ENCODE measurements around the gene MRM2. TPM values are rescaled to one million over a fixed set of nuclear protein-coding genes. Genes with fewer than 3 reads are reported as not detected.

Gene MRM2
- total RNA-seq, 1 donor from 2014 or later = 19.1 TPM

GRCh38 chr7:2202901-2203765 lies 38.9 kb downstream of the MRM2 start:
- H3K36me3 Mint-ChIP-seq (ENCODE audit: low read depth, unreplicated experiment) = peaks cover 21% of the 10 kb centered on the region
- H3K4me1 Mint-ChIP-seq (ENCODE audit: unreplicated experiment) = no peaks in the 10 kb centered on the region
- no peak for DNase-seq (ENCODE audit: low spot score)
- no peak overlapping the region for H3K4me3 Mint-ChIP-seq (ENCODE audit: unreplicated experiment)
- no peak overlapping the region for H3K27ac Mint-ChIP-seq (ENCODE audit: unreplicated experiment)
- H3K9me3 Mint-ChIP-seq (ENCODE audit: unreplicated experiment) = no peaks in the 10 kb centered on the region
- peaks cover 5% of the 10 kb centered on the region for H3K27me3 Mint-ChIP-seq (ENCODE audit: unreplicated experiment)
- TF ChIP-seq, protein P1, sequence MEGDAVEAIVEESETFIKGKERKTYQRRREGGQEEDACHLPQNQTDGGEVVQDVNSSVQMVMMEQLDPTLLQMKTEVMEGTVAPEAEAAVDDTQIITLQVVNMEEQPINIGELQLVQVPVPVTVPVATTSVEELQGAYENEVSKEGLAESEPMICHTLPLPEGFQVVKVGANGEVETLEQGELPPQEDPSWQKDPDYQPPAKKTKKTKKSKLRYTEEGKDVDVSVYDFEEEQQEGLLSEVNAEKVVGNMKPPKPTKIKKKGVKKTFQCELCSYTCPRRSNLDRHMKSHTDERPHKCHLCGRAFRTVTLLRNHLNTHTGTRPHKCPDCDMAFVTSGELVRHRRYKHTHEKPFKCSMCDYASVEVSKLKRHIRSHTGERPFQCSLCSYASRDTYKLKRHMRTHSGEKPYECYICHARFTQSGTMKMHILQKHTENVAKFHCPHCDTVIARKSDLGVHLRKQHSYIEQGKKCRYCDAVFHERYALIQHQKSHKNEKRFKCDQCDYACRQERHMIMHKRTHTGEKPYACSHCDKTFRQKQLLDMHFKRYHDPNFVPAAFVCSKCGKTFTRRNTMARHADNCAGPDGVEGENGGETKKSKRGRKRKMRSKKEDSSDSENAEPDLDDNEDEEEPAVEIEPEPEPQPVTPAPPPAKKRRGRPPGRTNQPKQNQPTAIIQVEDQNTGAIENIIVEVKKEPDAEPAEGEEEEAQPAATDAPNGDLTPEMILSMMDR (IDR thresholded peaks at IDR 0.05; ENCODE audit: unreplicated experiment) = no peak

DNA sequence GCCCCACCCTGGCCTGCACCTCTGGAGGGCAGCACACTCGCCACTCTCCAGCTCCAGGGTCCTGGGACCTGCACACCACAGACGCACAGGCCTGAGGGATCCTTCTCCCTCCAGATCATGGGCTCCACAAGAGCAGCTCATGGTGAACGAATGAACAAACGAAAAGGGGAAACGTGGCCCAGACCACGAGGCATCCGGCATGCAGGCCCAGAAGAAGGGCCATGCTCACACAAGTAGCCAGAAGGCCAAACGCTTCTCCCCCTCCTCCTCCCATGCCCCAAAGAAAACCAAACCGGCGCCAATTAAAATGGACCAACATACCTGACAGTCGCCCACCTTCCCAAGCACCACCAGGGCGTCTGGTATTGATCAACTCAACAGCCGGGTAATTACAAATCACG lies 39.6 kb downstream of the MRM2 start:
- Mint-ChIP-seq H3K4me1 (ENCODE audit: unreplicated experiment) (no peaks in the 10 kb centered on the region), H3K4me3 (ENCODE audit: unreplicated experiment) (no peak overlapping the region), H3K36me3 (ENCODE audit: low read depth, unreplicated experiment) (peaks cover 18% of the 10 kb centered on the region), H3K27ac (ENCODE audit: unreplicated experiment) (no peak overlapping the region), H3K9me3 (ENCODE audit: unreplicated experiment) (no peaks in the 10 kb centered on the region), H3K27me3 (ENCODE audit: unreplicated experiment) (peaks cover 7% of the 10 kb centered on the region)
- DNase-seq (ENCODE audit: low spot score) = no peak
- TF ChIP-seq, protein P1 (IDR thresholded peaks at IDR 0.05; ENCODE audit: unreplicated experiment) = no peak

DNA sequence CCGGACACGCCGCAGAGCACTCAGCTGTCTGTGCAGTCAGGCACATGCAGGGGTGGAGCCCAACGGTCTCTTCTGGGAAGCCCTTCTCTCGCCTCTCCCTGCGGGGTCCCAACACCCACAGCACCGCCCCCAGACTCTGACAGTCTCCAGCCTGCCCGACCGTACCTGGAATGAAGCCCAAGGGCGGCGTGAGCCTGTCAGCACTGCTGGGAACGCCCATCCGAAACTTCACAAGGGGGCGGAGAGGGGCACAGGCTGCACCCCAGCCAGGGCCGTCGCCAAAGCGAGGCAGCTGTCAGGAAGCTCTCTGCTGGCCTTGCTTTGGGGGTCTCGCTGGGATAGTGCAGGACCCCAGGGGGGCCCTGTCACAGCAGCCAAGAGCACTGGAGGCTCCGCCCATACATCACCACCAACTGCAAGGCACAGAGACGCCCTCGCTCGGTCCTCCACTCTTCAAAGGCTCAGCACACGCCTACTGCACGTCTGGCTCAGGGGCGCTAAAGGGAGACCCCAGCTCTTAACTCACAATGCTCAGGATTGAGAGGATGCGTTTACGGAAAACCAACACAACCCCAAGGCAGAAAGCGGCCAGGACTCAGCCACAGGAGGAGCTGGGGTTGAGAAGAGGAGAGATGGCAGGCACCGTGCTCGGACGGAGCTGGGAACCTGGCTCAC lies 40.2 kb downstream of the MRM2 start:
- no peak for DNase-seq (ENCODE audit: low spot score)
- peaks cover 18% of the 10 kb centered on the region for H3K36me3 Mint-ChIP-seq (ENCODE audit: low read depth, unreplicated experiment)
- H3K4me3 Mint-ChIP-seq (ENCODE audit: unreplicated experiment) = no peak overlapping the region
- H3K9me3 Mint-ChIP-seq (ENCODE audit: unreplicated experiment) = no peaks in the 10 kb centered on the region
- no peaks in the 10 kb centered on the region for H3K4me1 Mint-ChIP-seq (ENCODE audit: unreplicated experiment)
- H3K27ac Mint-ChIP-seq (ENCODE audit: unreplicated experiment) = no peak overlapping the region
- TF ChIP-seq, protein P1 (IDR thresholded peaks at IDR 0.05; ENCODE audit: unreplicated experiment) = no peak
- peaks cover 9% of the 10 kb centered on the region for H3K27me3 Mint-ChIP-seq (ENCODE audit: unreplicated experiment)

GRCh38 chr7:2201128-2201527 lies 40.9 kb downstream of the MRM2 start:
- no peak for DNase-seq (ENCODE audit: low spot score)
- H3K4me3 Mint-ChIP-seq (ENCODE audit: unreplicated experiment) = no peak overlapping the region
- peaks cover 9% of the 10 kb centered on the region for H3K27me3 Mint-ChIP-seq (ENCODE audit: unreplicated experiment)
- H3K4me1 Mint-ChIP-seq (ENCODE audit: unreplicated experiment) = no peaks in the 10 kb centered on the region
- no peaks in the 10 kb centered on the region for H3K9me3 Mint-ChIP-seq (ENCODE audit: unreplicated experiment)
- H3K36me3 Mint-ChIP-seq (ENCODE audit: low read depth, unreplicated experiment) = peaks cover 22% of the 10 kb centered on the region
- H3K27ac Mint-ChIP-seq (ENCODE audit: unreplicated experiment) = no peak overlapping the region
- TF ChIP-seq, protein P1 (IDR thresholded peaks at IDR 0.05; ENCODE audit: unreplicated experiment) = no peak

GRCh38 chr7:2200584-2200980 lies 41.4 kb downstream of the MRM2 start:
- no peak overlapping the region for H3K27ac Mint-ChIP-seq (ENCODE audit: unreplicated experiment)
- no peak for DNase-seq (ENCODE audit: low spot score)
- no peaks in the 10 kb centered on the region for H3K4me1 Mint-ChIP-seq (ENCODE audit: unreplicated experiment)
- no peaks in the 10 kb centered on the region for H3K9me3 Mint-ChIP-seq (ENCODE audit: unreplicated experiment)
- H3K36me3 Mint-ChIP-seq (ENCODE audit: low read depth, unreplicated experiment) = peaks cover 27% of the 10 kb centered on the region
- H3K27me3 Mint-ChIP-seq (ENCODE audit: unreplicated experiment) = peaks cover 9% of the 10 kb centered on the region
- no peak overlapping the region for H3K4me3 Mint-ChIP-seq (ENCODE audit: unreplicated experiment)
- TF ChIP-seq, protein P1 (IDR thresholded peaks at IDR 0.05; ENCODE audit: unreplicated experiment) = no peak
